Measurements from ENCODE around the gene FBN2. TPM values are rescaled to one million over a fixed set of nuclear protein-coding genes. Genes with fewer than 3 reads are reported as not detected.
"Not testable (repeated sequence)": the region's sequence is repeated elsewhere in the genome, so short reads cannot be mapped to it uniquely, and the experiment has no call there.

The FBN2 gene
- total and polyA plus RNA-seq, 12 donors, result 2.9 to 28.9 (median 13.5) TPM

GRCh38 chr5:128506643-128507042 is 31.4 kb downstream of the FBN2 start:
- intact Hi-C loops (cut with DNase I), result no loop called here
- ATAC-seq, result no peak
- Histone ChIP-seq H3K27me3 (no peaks in the 10 kb centered on the region), H3K27ac (no peak overlapping the region), H3K9me3 (peaks cover 0 to 16% (median 0%) of the 10 kb centered on the region in 11 donors), H3K4me1 (no peaks in the 10 kb centered on the region), H3K36me3 (no peaks in the 10 kb centered on the region), H3K4me3 (no peak overlapping the region)
- no peak for DNase-seq
- TF ChIP-seq, protein P1, sequence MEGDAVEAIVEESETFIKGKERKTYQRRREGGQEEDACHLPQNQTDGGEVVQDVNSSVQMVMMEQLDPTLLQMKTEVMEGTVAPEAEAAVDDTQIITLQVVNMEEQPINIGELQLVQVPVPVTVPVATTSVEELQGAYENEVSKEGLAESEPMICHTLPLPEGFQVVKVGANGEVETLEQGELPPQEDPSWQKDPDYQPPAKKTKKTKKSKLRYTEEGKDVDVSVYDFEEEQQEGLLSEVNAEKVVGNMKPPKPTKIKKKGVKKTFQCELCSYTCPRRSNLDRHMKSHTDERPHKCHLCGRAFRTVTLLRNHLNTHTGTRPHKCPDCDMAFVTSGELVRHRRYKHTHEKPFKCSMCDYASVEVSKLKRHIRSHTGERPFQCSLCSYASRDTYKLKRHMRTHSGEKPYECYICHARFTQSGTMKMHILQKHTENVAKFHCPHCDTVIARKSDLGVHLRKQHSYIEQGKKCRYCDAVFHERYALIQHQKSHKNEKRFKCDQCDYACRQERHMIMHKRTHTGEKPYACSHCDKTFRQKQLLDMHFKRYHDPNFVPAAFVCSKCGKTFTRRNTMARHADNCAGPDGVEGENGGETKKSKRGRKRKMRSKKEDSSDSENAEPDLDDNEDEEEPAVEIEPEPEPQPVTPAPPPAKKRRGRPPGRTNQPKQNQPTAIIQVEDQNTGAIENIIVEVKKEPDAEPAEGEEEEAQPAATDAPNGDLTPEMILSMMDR (IDR thresholded peaks at IDR 0.05), result no peak
- 93 to 97% methylated on average over 2 of the region's 2 CpGs for WGBS, 2 donors

- H3K9me3 ChIP-seq, result peaks cover 0 to 16% (median 0%) of the 10 kb centered on the region in 11 donors
- WGBS, 2 donors, result 94 to 100% methylated on average over 1 of the region's 1 CpG
- H3K27me3 ChIP-seq; H3K27ac ChIP-seq; intact Hi-C loops (cut with DNase I); H3K4me1 ChIP-seq; H3K36me3 ChIP-seq; H3K4me3 ChIP-seq; DNase-seq; ATAC-seq: not testable (repeated sequence)
Observed at GRCh38 chr5:128503727-128504126, 34.3 kb downstream of the FBN2 start.

GRCh38 chr5:128498844-128499455 is 39.1 kb downstream of the FBN2 start:
- Histone ChIP-seq H3K9me3 (peaks cover 0 to 23% (median 0%) of the 10 kb centered on the region in 11 donors), H3K27me3 (no peaks in the 10 kb centered on the region), H3K27ac (no peak overlapping the region), H3K36me3 (no peaks in the 10 kb centered on the region), H3K4me1 (peaks cover 0 to 7% (median 0%) of the 10 kb centered on the region in 9 donors), H3K4me3 (no peak overlapping the region)
- DNase-seq (peak in 1 of 2 donors; percentile 17), ATAC-seq (peak in 2 of 8 donors; percentile 55 to 66)
- TF ChIP-seq, protein P1 (IDR thresholded peaks at IDR 0.05), result peak; percentile 18 to 72 (median 56)
- intact Hi-C loops (cut with DNase I), result loop anchor here in 9 of 10 donors (1.0 to 10.0 kb wide), 8 partner anchors 104 to 937 kb away; no protein-coding TSS in a partner anchor
- 45 to 46% methylated on average over 5 of the region's 5 CpGs for WGBS, 2 donors

- Histone ChIP-seq H3K9me3 (peaks cover 0 to 17% (median 0%) of the 10 kb centered on the region in 11 donors), H3K27me3 (no peaks in the 10 kb centered on the region), H3K4me3 (no peak overlapping the region), H3K27ac (peak overlapping the region in 1 of 10 donors; percentile 54), H3K4me1 (peaks cover 0 to 21% (median 5%) of the 10 kb centered on the region in 9 donors), H3K36me3 (no peaks in the 10 kb centered on the region)
- no peak for ATAC-seq
- WGBS, 2 donors, result 42 to 48% methylated on average over 1 of the region's 1 CpG
- no peak for DNase-seq
- TF ChIP-seq, protein P1 (IDR thresholded peaks at IDR 0.05), result no peak
- intact Hi-C loops (cut with DNase I), result loop anchor here in 2 of 10 donors (5.0 to 10.0 kb wide), 3 partner anchors 100 to 222 kb away; no protein-coding TSS in a partner anchor
Observed at GRCh38 chr5:128494516-128494915, 43.5 kb downstream of the FBN2 start.

All from heart right ventricle (tissue), 16 donors.